K562 (cell line): ENCODE data around the gene SCN1B. TPM values are rescaled to one million over a fixed set of nuclear protein-coding genes. Genes with fewer than 3 reads are reported as not detected.
A peak's percentile ranks its signal among the peaks of the same experiment; 100 is the strongest.

Source experiments
- ATAC-seq: fragments of 200-7000 bp; cut with Tn5 transposase; 3 replicates; pipeline ENCODE4 v1.9.1; 2020; ENCODE audit warnings: moderate library complexity
- BruUV-seq: library from RNA; stranded (reverse); fragments of 400-500 nt; replicated peaks from 2 replicates; lab custom pipeline; 2021; lab: Mats Ljungman, UMichigan
- CTCF ChIA-PET: fragments of 300-600 bp; formaldehyde crosslinking; extraction: SDS; loops from one replicate; lab custom pipeline; 2021; ENCODE audit warnings: low intra/inter-chr PET ratio; lab: Yijun Ruan, JAX
- POLR2A ChIA-PET: fragments of 300-600, 350-650 bp; sonication (Branson Sonifier 250); formaldehyde crosslinking; extraction: SDS; loops from one replicate; lab custom pipeline; 2021; ENCODE audit warnings: antibody characterized with exemption, inconsistent platforms; lab: Yijun Ruan, JAX
- DNase-seq, 4 experiments: peaks; one replicate each; pipeline versions ENCODE4 v3.0.0 to v3.0.0-alpha.2; 2011 to 2018; ENCODE audit warnings: low spot score in 3 of 4, mixed read lengths in 3 of 4; ENCODE audit errors: extremely low read depth in 1 of 4
- FAIRE-seq: peaks from 2 replicates; lab custom pipeline; 2011; peaks lifted over from hg19 to GRCh38; lab: Jason Lieb, UNC
- H2AFZ ChIP-seq: 2 replicates; pipeline ENCODE4 v1.6.0; 2011; ENCODE audit warnings: low read depth, low read length, control low read depth, inconsistent platforms
- H3K27ac ChIP-seq: fragments of 200-600 bp; 3 replicates; pipeline ENCODE4 v1.8.0; 2011; ENCODE audit warnings: low read depth, mild to moderate bottlenecking, control low read depth, inconsistent platforms, low read length, moderate library complexity, mixed read lengths; ENCODE audit errors: extremely low read depth
- H3K27me3 ChIP-seq, 2 experiments: fragments of 300-600 bp in 1 of 2; 2 replicates in 1 of 2; 3 replicates in 1 of 2; pipeline versions ENCODE4 v1.6.0 to v1.8.0; 2011; ENCODE audit warnings: inconsistent platforms in 2 of 2, low read length in 2 of 2, mild to moderate bottlenecking in 1 of 2, mixed read lengths in 1 of 2, moderate library complexity in 1 of 2; ENCODE audit not compliant: control insufficient read depth in 2 of 2, insufficient read depth in 2 of 2
- H3K36me3 ChIP-seq: fragments of 300-600 bp; 3 replicates; pipeline ENCODE4 v1.8.0; 2011; ENCODE audit warnings: mild to moderate bottlenecking, low read length, inconsistent platforms; ENCODE audit not compliant: control insufficient read depth, insufficient read depth
- H3K4me1 ChIP-seq, 2 experiments: fragments of 200-600 bp in 1 of 2; replicated peaks in 1 of 2; 2 replicates in 1 of 2; 3 replicates in 1 of 2; pipeline versions ENCODE4 v1.5.1 to v1.8.0; 2011; ENCODE audit warnings: inconsistent platforms in 2 of 2, low read length in 2 of 2, mild to moderate bottlenecking in 1 of 2, mixed read lengths in 1 of 2, moderate library complexity in 1 of 2; ENCODE audit not compliant: control insufficient read depth in 2 of 2, insufficient read depth in 2 of 2
- H3K4me2 ChIP-seq: 2 replicates; pipeline ENCODE4 v1.6.1; 2011; ENCODE audit warnings: low read length, control low read depth, inconsistent platforms, mixed read lengths; ENCODE audit not compliant: insufficient read depth
- H3K4me3 ChIP-seq: fragments of 200-600 bp; sonication (generic), shearing (Covaris generic); 2 replicates; pipeline ENCODE4 v1.5.1; 2016; ENCODE audit warnings: control low read depth, inconsistent platforms
- H3K79me2 ChIP-seq: fragments of 200-600 bp; 3 replicates; pipeline ENCODE4 v1.8.0; 2011; ENCODE audit warnings: low read length, inconsistent platforms; ENCODE audit not compliant: control insufficient read depth, insufficient read depth
- H3K9ac ChIP-seq, 2 experiments: 2 replicates each; pipeline versions ENCODE4 v1.6.0 to v1.6.1; 2011; ENCODE audit warnings: low read depth in 2 of 2, low read length in 2 of 2, control low read depth in 1 of 2, inconsistent platforms in 1 of 2, mild to moderate bottlenecking in 1 of 2, mixed read lengths in 1 of 2; ENCODE audit not compliant: insufficient read depth in 1 of 2
- H3K9me1 ChIP-seq: one replicate; pipeline ENCODE4 v1.6.0; 2011; ENCODE audit warnings: inconsistent platforms, mild to moderate bottlenecking, low read length, moderate library complexity; ENCODE audit not compliant: control insufficient read depth, insufficient read depth
- H3K9me3 ChIP-seq: replicated peaks from 2 replicates; pipeline ENCODE4 v1.5.1; 2011; ENCODE audit warnings: low read depth, low read length, inconsistent platforms; ENCODE audit not compliant: control insufficient read depth, insufficient read depth
- H4K20me1 ChIP-seq: replicated peaks from 2 replicates; pipeline ENCODE4 v1.6.1; 2011; ENCODE audit warnings: low read length, inconsistent platforms, mixed read lengths; ENCODE audit not compliant: control insufficient read depth, insufficient read depth
- CXXC5 ChIP-seq: fragments of 250-450 bp; sonication (Bioruptor Pico); IDR thresholded peaks from 2 replicates; pipeline ENCODE4 v1.8.0; 2022; ENCODE audit warnings: inconsistent platforms, mild to moderate bottlenecking, moderate library complexity
- NBN ChIP-seq: fragments of 450-650 bp; IDR thresholded peaks from 2 replicates; pipeline ENCODE4 v1.6.1; 2016; ENCODE audit warnings: low read depth, mild to moderate bottlenecking
- NCOA6 ChIP-seq: fragments of 450-650 bp; IDR thresholded peaks from 2 replicates; pipeline ENCODE4 v1.6.1; 2017; ENCODE audit warnings: mild to moderate bottlenecking
- NONO ChIP-seq, 2 experiments: fragments of 200-400 bp in 1 of 2; fragments of 450-650 bp in 1 of 2; formaldehyde crosslinking in 1 of 2; IDR thresholded peaks; 2 replicates each; pipeline ENCODE4 v1.6.1; 2017; ENCODE audit warnings: low read depth in 2 of 2, mild to moderate bottlenecking in 2 of 2, moderate library complexity in 2 of 2, low read length in 1 of 2
- PHF8 ChIP-seq: fragments of 200-600 bp; sonication (generic); IDR thresholded peaks from 2 replicates; pipeline ENCODE4 v1.6.1; 2012; ENCODE audit warnings: mixed run types, mild to moderate bottlenecking, inconsistent platforms, low read length, moderate library complexity, borderline replicate concordance
- PML ChIP-seq: IDR thresholded peaks from 2 replicates; pipeline ENCODE4 v1.6.1; 2012; ENCODE audit warnings: low read length, inconsistent platforms
- POLR2G ChIP-seq: fragments of 200-400 bp; formaldehyde crosslinking; IDR thresholded peaks from 2 replicates; pipeline ENCODE4 v1.6.1; 2017; ENCODE audit warnings: low read depth, mild to moderate bottlenecking, antibody characterized with exemption, low read length, moderate library complexity
- RB1 ChIP-seq: fragments of 450-650 bp; IDR thresholded peaks from 2 replicates; pipeline ENCODE4 v1.6.1; 2017; ENCODE audit warnings: low read depth, mild to moderate bottlenecking
- RBFOX2 ChIP-seq: fragments of 200-400 bp; formaldehyde crosslinking; IDR thresholded peaks from 2 replicates; pipeline ENCODE4 v1.6.1; 2017; ENCODE audit warnings: low read depth, mild to moderate bottlenecking, low read length, moderate library complexity
- SAFB2 ChIP-seq: fragments of 200-400 bp; formaldehyde crosslinking; IDR thresholded peaks from 2 replicates; pipeline ENCODE4 v1.6.1; 2018; ENCODE audit warnings: borderline replicate concordance, low read length, low read depth, moderate library complexity; ENCODE audit not compliant: severe bottlenecking
- ZNF766 ChIP-seq: fragments of 200-800 bp; sonication (Bioruptor generic); conservative IDR thresholded peaks from 2 replicates; pipeline ENCODE4 v1.6.1; 2016; ENCODE audit warnings: missing genetic modification characterization, missing compliant biosample characterization
- WGBS: fragments of 100-300 bp; shearing (Covaris generic); methylation state at CpG from one replicate; pipeline ENCODE4 v1.1.6; 2016; ENCODE audit warnings: low coverage, mixed read lengths; ENCODE audit not compliant: insufficient coverage; ENCODE audit errors: missing lambda C conversion rate; 5-methylcytosine and 5-hydroxymethylcytosine counted together
- in situ Hi-C: fragments of 300-500 bp; cut with MboI; formaldehyde crosslinking; loops from 4 replicates; pipeline ENCODE4 v1.15.0; 2018; ENCODE audit warnings: inconsistent platforms, mixed read lengths
- intact Hi-C: fragments of 100-400 bp; cut with micrococcal nuclease; formaldehyde crosslinking; loops from 2 replicates; pipeline ENCODE4 v1.14.2; 2022
- polyA plus RNA-seq, 8 experiments: library from polyadenylated mRNA; depleted of rRNA in 4 of 8; stranded (reverse) in 5 of 8; unstranded in 3 of 8; fragments of >200 nt; fragmentation: Nextera tagmentation in 2 of 8; fragmentation: Illumina TruSeq in 1 of 8; extraction: Ambion mirVana in 2 of 8; extraction: Trizol in 1 of 8; gene quantifications; 2 replicates each; pipeline versions ENCODE4 v1.2.1 to v1.2.3, GENCODE V29; 2011 to 2014; ENCODE audit warnings: inconsistent platforms in 1 of 8, missing spikeins in 1 of 8
- total RNA-seq, 7 experiments: library from RNA; depleted of rRNA in 6 of 7; stranded (reverse); fragments of >200 nt in 6 of 7; fragmentation: Illumina TruSeq in 2 of 7; extraction: Trizol in 2 of 7; gene quantifications; 2 replicates each; pipeline versions ENCODE4 v1.2.1 to v1.2.3, GENCODE V29; 2011 to 2021; ENCODE audit warnings: low replicate concordance in 1 of 7
- TF ChIP-seq, protein P1 (sequence below), 2 experiments: fragments of 200-800 bp in 1 of 2; sonication (Bioruptor generic) in 1 of 2; sonication (generic) in 1 of 2; formaldehyde crosslinking in 1 of 2; IDR thresholded peaks in 1 of 2; conservative IDR thresholded peaks in 1 of 2; 2 replicates each; pipeline versions ENCODE4 v1.5.0 to v1.6.1; 2016 to 2020; ENCODE audit warnings: missing compliant biosample characterization in 1 of 2, missing genetic modification characterization in 1 of 2, missing genetic modification reagents in 1 of 2
- TF ChIP-seq, protein P2 (sequence below): fragments of 250-450 bp; sonication (Bioruptor Pico); IDR thresholded peaks from 2 replicates; pipeline ENCODE4 v1.9.0; 2021; ENCODE audit warnings: mild to moderate bottlenecking, inconsistent platforms
- TF ChIP-seq, protein P3 (sequence below): fragments of 200-800 bp; sonication (Bioruptor generic); IDR thresholded peaks from 2 replicates; pipeline ENCODE4 v1.6.1; 2017; ENCODE audit warnings: missing genetic modification characterization, missing compliant biosample characterization
- TF ChIP-seq, protein P4 (sequence below): fragments of 450-650 bp; formaldehyde crosslinking; IDR thresholded peaks from 2 replicates; pipeline ENCODE4 v1.4.0; 2022; ENCODE audit warnings: missing genetic modification characterization

Gene SCN1B
- total and polyA plus RNA-seq, 9 of the 15 experiments (the other 6 are each of a cell fraction or from before 2014, with no cell fraction given): 0.03 to 2.5 (median 0.91) TPM

DNA sequence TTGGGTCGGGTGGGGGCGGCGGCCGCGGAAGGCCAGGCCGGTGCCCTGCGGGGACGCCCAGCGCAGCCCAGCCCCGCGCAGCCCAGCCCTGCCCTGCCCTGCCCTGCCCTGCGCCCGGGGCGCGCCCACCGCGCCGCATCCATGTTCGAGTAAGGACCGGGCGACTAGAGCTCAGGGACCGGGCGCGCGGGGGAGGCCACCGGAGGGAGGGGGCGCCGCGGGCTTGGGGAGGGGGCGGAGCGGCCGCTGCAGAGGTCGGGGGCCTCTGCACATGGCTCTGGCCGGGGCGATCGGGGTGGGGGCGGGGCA lies 30.0 kb upstream of the SCN1B start:
- no peaks in the 10 kb centered on the region for H3K9me3 ChIP-seq
- no peak overlapping the region for H2AFZ ChIP-seq
- H3K79me2 ChIP-seq: peaks cover 54% of the 10 kb centered on the region
- DNase-seq (no peak), FAIRE-seq (no peak), ATAC-seq (no peak)
- H3K27ac ChIP-seq: peak overlapping the region; percentile 80
- peak overlapping the region; percentile 77 for H3K4me3 ChIP-seq
- H4K20me1 ChIP-seq: peaks cover 6% of the 10 kb centered on the region
- H3K36me3 ChIP-seq: peaks cover 31% of the 10 kb centered on the region; the same call in 2 of the 3 replicates
- peak overlapping the region; percentile 93; the same call in 1 of the 2 replicates for H3K4me2 ChIP-seq
- in situ Hi-C loops (no loop called here), intact Hi-C loops (no loop called here)
- WGBS: 0% methylated on average over 1 of the region's 37 CpGs
- ChIA-PET POLR2A (interaction anchor here (0.6 to 2.2 kb wide), 4 partner anchors 10 to 359 kb away, joined by 3 to 9 read pairs (median 4); no protein-coding TSS in a partner anchor), CTCF (no interaction called here)
- H3K4me1 ChIP-seq: peaks cover 27 to 55% of the 10 kb centered on the region in 2 experiments
- H3K27me3 ChIP-seq: no peaks in the 10 kb centered on the region
- peak overlapping the region; percentile 70 to 95; a peak in 3 of 4 replicates for H3K9ac ChIP-seq
- BruUV-seq: no TSS peak
- H3K9me1 ChIP-seq: no peaks in the 10 kb centered on the region
- TF ChIP-seq, protein P1, sequence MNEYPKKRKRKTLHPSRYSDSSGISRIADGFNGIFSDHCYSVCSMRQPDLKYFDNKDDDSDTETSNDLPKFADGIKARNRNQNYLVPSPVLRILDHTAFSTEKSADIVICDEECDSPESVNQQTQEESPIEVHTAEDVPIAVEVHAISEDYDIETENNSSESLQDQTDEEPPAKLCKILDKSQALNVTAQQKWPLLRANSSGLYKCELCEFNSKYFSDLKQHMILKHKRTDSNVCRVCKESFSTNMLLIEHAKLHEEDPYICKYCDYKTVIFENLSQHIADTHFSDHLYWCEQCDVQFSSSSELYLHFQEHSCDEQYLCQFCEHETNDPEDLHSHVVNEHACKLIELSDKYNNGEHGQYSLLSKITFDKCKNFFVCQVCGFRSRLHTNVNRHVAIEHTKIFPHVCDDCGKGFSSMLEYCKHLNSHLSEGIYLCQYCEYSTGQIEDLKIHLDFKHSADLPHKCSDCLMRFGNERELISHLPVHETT (CRISPR knock-in tag; conservative IDR thresholded peaks at IDR 0.05 in 1 of 2, IDR thresholded peaks at IDR 0.05 in 1 of 2): peak in 1 of 2 experiments; percentile 65; a peak in 2 of 4 replicates
- TF ChIP-seq PML: peak; percentile 6; the same call in 1 of the 2 replicates
- peak; percentile 50; the same call in 1 of the 2 replicates for TF ChIP-seq RBFOX2
- TF ChIP-seq CXXC5 (CRISPR knock-in tag): peak; percentile 36; the same call in 1 of the 2 replicates
- TF ChIP-seq, protein P2, sequence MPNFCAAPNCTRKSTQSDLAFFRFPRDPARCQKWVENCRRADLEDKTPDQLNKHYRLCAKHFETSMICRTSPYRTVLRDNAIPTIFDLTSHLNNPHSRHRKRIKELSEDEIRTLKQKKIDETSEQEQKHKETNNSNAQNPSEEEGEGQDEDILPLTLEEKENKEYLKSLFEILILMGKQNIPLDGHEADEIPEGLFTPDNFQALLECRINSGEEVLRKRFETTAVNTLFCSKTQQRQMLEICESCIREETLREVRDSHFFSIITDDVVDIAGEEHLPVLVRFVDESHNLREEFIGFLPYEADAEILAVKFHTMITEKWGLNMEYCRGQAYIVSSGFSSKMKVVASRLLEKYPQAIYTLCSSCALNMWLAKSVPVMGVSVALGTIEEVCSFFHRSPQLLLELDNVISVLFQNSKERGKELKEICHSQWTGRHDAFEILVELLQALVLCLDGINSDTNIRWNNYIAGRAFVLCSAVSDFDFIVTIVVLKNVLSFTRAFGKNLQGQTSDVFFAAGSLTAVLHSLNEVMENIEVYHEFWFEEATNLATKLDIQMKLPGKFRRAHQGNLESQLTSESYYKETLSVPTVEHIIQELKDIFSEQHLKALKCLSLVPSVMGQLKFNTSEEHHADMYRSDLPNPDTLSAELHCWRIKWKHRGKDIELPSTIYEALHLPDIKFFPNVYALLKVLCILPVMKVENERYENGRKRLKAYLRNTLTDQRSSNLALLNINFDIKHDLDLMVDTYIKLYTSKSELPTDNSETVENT (CRISPR knock-in tag): 0 out of 2 replicates have a peak, but pooled peaks have one; percentile 20
- TF ChIP-seq NBN: no peak
- 0 out of 2 replicates have a peak, but pooled peaks have one; percentile 11 for TF ChIP-seq RB1
- TF ChIP-seq, protein P3, sequence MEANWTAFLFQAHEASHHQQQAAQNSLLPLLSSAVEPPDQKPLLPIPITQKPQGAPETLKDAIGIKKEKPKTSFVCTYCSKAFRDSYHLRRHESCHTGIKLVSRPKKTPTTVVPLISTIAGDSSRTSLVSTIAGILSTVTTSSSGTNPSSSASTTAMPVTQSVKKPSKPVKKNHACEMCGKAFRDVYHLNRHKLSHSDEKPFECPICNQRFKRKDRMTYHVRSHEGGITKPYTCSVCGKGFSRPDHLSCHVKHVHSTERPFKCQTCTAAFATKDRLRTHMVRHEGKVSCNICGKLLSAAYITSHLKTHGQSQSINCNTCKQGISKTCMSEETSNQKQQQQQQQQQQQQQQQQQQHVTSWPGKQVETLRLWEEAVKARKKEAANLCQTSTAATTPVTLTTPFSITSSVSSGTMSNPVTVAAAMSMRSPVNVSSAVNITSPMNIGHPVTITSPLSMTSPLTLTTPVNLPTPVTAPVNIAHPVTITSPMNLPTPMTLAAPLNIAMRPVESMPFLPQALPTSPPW (CRISPR knock-in tag): peak; percentile 68; the same call in 1 of the 2 replicates
- TF ChIP-seq POLR2G: peak; percentile 65
- TF ChIP-seq PHF8: peak; percentile 44; the same call in 1 of the 2 replicates
- TF ChIP-seq NCOA6: no peak
- TF ChIP-seq SAFB2: no peak
- TF ChIP-seq ZNF766 (CRISPR knock-in tag): 0 out of 2 replicates have a peak, but pooled peaks have one; percentile 24
- TF ChIP-seq, protein P4, sequence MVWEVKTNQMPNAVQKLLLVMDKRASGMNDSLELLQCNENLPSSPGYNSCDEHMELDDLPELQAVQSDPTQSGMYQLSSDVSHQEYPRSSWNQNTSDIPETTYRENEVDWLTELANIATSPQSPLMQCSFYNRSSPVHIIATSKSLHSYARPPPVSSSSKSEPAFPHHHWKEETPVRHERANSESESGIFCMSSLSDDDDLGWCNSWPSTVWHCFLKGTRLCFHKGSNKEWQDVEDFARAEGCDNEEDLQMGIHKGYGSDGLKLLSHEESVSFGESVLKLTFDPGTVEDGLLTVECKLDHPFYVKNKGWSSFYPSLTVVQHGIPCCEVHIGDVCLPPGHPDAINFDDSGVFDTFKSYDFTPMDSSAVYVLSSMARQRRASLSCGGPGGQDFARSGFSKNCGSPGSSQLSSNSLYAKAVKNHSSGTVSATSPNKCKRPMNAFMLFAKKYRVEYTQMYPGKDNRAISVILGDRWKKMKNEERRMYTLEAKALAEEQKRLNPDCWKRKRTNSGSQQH: no peak
- 0 out of 4 replicates have a peak, but pooled peaks of 1 of the 2 experiments have one; percentile 43 for TF ChIP-seq NONO (IDR thresholded peaks at IDR 0.05; ENCODE audit: low read depth in 2 of 2, low read length in 1 of 2)
